ENCODE data around the gene ZC3HAV1.
"Not testable (repeated sequence)": the region's sequence is repeated elsewhere in the genome, so short reads cannot be mapped to it uniquely, and the experiment has no call there.

Gene ZC3HAV1

GRCh38 chr7:139112316-139112715 lies 2.8 kb upstream of the ZC3HAV1 start:
- DNase-seq (ENCODE audit: low spot score) = no peak

- no peak for DNase-seq (ENCODE audit: low spot score)
Measured at GRCh38 chr7:139111811-139112301, 2.3 kb upstream of the ZC3HAV1 start.

GRCh38 chr7:139111147-139111546 lies 1.6 kb upstream of the ZC3HAV1 start:
- DNase-seq (ENCODE audit: low spot score) = no peak

- DNase-seq (ENCODE audit: low spot score) = no peak
Measured at GRCh38 chr7:139109983-139110411, 477 bp upstream of the ZC3HAV1 start.

- DNase-seq (ENCODE audit: low spot score) = peak; percentile 18
Measured at GRCh38 chr7:139108266-139109187, 993 bp downstream of the ZC3HAV1 start.

GRCh38 chr7:139106959-139107358 lies 2.6 kb downstream of the ZC3HAV1 start:
- no peak for DNase-seq (ENCODE audit: low spot score)

GRCh38 chr7:139106227-139106626 lies 3.3 kb downstream of the ZC3HAV1 start:
- not testable (repeated sequence) for DNase-seq (ENCODE audit: low spot score)

GRCh38 chr7:139105484-139105883 lies 4.0 kb downstream of the ZC3HAV1 start:
- no peak for DNase-seq (ENCODE audit: low spot score)

- no peak for DNase-seq (ENCODE audit: low spot score)
Measured at GRCh38 chr7:139104091-139104450, 5.4 kb downstream of the ZC3HAV1 start.

- no peak for DNase-seq (ENCODE audit: low spot score)
Measured at GRCh38 chr7:139103057-139103815, 6.3 kb downstream of the ZC3HAV1 start.

- not testable (repeated sequence) for DNase-seq (ENCODE audit: low spot score)
Measured at GRCh38 chr7:139101637-139102158, 7.8 kb downstream of the ZC3HAV1 start.

GRCh38 chr7:139099172-139099947 lies 10.2 kb downstream of the ZC3HAV1 start:
- DNase-seq (ENCODE audit: low spot score) = no peak

GRCh38 chr7:139095194-139095659 lies 14.3 kb downstream of the ZC3HAV1 start:
- DNase-seq (ENCODE audit: low spot score) = no peak

GRCh38 chr7:139094596-139094995 lies 14.9 kb downstream of the ZC3HAV1 start:
- no peak for DNase-seq (ENCODE audit: low spot score)

- no peak for DNase-seq (ENCODE audit: low spot score)
Measured at GRCh38 chr7:139094030-139094429, 15.5 kb downstream of the ZC3HAV1 start.

- not testable (repeated sequence) for DNase-seq (ENCODE audit: low spot score)
Measured at GRCh38 chr7:139093512-139093911, 16.0 kb downstream of the ZC3HAV1 start.

GRCh38 chr7:139092090-139092796 lies 17.3 kb downstream of the ZC3HAV1 start:
- no peak for DNase-seq (ENCODE audit: low spot score)

GRCh38 chr7:139091677-139091996 lies 17.9 kb downstream of the ZC3HAV1 start:
- DNase-seq (ENCODE audit: low spot score) = no peak

GRCh38 chr7:139089118-139089517 lies 20.4 kb downstream of the ZC3HAV1 start:
- DNase-seq (ENCODE audit: low spot score) = no peak

- no peak for DNase-seq (ENCODE audit: low spot score)
Measured at GRCh38 chr7:139088268-139088667, 21.3 kb downstream of the ZC3HAV1 start.

GRCh38 chr7:139087212-139087611 lies 22.3 kb downstream of the ZC3HAV1 start:
- DNase-seq (ENCODE audit: low spot score) = no peak
